ENCODE data around the gene DBT.

GRCh38 chr1:100198596-100198995 lies 51.0 kb downstream of the DBT start:
- TF ChIP-seq REST (IDR thresholded peaks at IDR 0.05; ENCODE audit: low read depth, low read length) (no peak), ELF1 (IDR thresholded peaks at IDR 0.05) (no peak), CHD2 (IDR thresholded peaks at IDR 0.05; ENCODE audit: low read length, partially characterized antibody) (no peak), CTCF (IDR thresholded peaks at IDR 0.05) (no peak), POLR2AphosphoS5 (IDR thresholded peaks at IDR 0.05; ENCODE audit: low read depth, low read length) (no peak), TAF1 (IDR thresholded peaks at IDR 0.05; ENCODE audit: borderline replicate concordance, low read depth, low read length) (no peak), JUND (IDR thresholded peaks at IDR 0.05) (no peak), TCF12 (IDR thresholded peaks at IDR 0.05) (no peak)

Measured in SK-N-SH (cell line).